HG02610 (cell line): Measurements from ENCODE around the gene CCDC138.
"Not testable (repeated sequence)": the region's sequence is repeated elsewhere in the genome, so short reads cannot be mapped to it uniquely, and the experiment has no call there.

Experiments
- ATAC-seq: cut with Tn5 transposase; IDR thresholded peaks from one replicate; pipeline ENCODE4 v1.9.1; 2021; ENCODE audit warnings: mild to moderate bottlenecking, moderate library complexity; ENCODE audit not compliant: unreplicated experiment

CCDC138 gene, protein sequence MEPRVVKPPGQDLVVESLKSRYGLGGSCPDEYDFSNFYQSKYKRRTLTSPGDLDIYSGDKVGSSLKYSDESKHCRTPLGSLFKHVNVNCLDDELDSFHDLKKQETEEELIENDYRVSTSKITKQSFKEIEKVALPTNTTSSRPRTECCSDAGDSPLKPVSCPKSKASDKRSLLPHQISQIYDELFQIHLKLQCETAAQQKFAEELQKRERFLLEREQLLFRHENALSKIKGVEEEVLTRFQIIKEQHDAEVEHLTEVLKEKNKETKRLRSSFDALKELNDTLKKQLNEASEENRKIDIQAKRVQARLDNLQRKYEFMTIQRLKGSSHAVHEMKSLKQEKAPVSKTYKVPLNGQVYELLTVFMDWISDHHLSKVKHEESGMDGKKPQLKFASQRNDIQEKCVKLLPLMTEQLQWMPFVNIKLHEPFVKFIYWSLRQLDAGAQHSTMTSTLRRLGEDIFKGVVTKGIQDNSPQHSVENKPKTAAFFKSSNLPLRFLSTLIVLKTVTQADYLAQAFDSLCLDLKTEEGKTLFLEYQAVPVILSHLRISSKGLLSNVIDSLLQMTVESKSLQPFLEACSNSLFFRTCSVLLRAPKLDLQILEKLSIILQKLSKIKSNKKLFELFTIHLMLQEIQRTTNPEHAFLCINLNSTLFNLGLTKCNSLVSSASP

GRCh38 chr2:108786354-108787215, at the start of gene CCDC138:
CCDC138 (plus strand) TSS chr2:108786771; CDS start chr2:108786823, 52 bp downstream.
- peak; percentile 98 for ATAC-seq

GRCh38 chr2:108757973-108758372, 28.6 kb upstream of the CCDC138 start:
- ATAC-seq = not testable (repeated sequence)

GRCh38 chr2:108762618-108763017, 24.0 kb upstream of the CCDC138 start:
- not testable (repeated sequence) for ATAC-seq

DNA sequence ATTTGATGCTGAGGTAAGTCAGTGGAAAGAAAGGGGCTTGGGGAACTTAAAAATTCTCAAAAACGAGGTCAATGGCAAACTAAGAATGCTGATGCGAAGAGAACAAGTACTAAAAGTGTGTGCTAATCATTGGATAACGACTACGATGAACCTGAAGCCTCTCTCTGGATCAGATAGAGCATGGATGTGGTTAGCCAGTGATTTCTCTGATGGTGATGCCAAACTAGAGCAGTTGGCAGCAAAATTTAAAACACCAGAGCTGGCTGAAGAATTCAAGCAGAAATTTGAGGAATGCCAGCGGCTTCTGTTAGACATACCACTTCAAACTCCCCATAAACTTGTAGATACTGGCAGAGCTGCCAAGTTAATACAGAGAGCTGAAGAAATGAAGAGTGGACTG, 19.9 kb upstream of the CCDC138 start:
- ATAC-seq = not testable (repeated sequence)

DNA sequence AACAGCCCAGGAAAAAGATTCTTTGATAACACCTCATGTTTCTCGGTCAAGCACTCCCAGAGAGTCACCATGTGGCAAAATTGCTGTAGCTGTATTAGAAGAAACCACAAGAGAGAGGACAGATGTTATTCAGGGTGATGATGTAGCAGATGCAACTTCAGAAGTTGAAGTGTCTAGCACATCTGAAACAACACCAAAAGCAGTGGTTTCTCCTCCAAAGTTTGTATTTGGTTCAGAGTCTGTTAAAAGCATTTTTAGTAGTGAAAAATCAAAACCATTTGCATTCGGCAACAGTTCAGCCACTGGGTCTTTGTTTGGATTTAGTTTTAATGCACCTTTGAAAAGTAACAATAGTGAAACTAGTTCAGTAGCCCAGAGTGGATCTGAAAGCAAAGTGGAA, 18.7 kb upstream of the CCDC138 start:
- ATAC-seq = not testable (repeated sequence)

GRCh38 chr2:108776475-108776874, 10.1 kb upstream of the CCDC138 start:
- ATAC-seq = peak; percentile 88

GRCh38 chr2:108778857-108779256, 7.7 kb upstream of the CCDC138 start:
- ATAC-seq = no peak

- no peak for ATAC-seq
Observed at GRCh38 chr2:108786008-108786353, 590 bp upstream of the CCDC138 start.

- no peak for ATAC-seq
Observed at GRCh38 chr2:108787216-108787541, 608 bp downstream of the CCDC138 start.

- ATAC-seq = no peak
Observed at GRCh38 chr2:108803045-108803736, 16.6 kb downstream of the CCDC138 start.

DNA sequence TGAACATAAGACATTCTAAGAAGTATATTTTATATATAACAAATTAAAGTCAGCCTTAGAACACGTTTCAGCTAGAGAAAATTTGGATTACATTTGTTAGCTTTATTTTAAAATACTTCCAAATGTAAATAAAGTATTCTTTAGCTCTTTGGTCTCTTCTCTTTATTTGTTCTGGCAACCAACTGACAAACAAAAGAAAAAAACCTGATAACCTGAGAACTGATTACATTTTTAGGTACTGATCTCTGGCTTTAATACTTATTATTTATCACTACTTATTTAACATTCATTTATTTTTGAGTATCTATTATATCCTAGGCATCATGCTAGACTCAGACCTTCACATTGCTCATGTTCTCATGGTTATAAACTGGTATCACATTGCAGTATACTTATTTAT, 18.5 kb downstream of the CCDC138 start:
- ATAC-seq = no peak

- ATAC-seq = no peak
Observed at GRCh38 chr2:108805782-108806181, 19.2 kb downstream of the CCDC138 start.

- ATAC-seq = no peak
Observed at GRCh38 chr2:108806371-108807113, 20.0 kb downstream of the CCDC138 start.

- ATAC-seq = no peak
Observed at GRCh38 chr2:108809936-108810335, 23.4 kb downstream of the CCDC138 start.

DNA sequence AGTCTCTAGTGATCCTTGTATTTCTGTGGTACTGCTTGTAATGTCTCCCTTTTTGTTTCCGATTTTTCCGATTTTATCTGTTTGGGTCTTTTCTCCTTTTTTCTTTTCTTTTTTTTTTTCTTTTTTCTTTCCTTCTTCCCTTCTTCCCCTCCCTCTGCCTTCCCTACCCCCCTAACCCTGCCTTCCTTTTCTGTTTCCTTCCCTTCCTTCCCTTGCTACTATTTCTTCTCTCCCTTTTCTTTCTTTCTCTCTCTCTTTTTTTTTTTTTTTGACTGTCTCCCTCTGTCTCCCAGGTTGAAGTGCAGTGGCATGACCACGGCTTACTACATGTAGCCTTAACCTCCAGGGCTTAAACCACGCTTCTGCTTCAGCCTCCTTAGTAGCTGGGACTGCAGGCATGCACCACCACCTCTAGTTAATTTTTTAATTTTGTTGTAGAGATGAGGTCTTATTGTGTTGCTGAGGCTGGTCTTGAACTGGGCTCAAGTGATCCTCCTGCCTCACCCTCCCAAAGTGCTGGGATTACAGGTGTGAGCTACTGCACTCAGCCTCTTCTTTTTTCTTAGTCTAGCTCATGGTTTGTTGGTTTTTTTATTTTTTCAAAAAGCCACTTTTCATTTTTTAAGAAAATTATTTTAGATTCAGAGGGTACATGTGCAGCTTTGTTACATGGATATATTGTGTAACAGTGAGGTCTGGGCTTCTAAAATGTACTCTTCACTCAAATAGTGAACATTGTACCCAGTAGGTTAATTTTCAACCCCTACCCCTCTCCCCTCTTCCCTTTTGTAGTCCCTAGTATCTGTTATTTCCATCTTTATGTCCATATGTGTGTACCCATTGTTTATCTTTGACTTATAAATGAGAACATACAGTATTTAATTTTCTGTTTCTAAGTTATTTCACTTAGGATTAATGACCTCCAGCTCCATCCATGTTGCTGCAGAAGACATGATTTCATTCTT, 24.7 kb downstream of the CCDC138 start:
- no peak for ATAC-seq

DNA sequence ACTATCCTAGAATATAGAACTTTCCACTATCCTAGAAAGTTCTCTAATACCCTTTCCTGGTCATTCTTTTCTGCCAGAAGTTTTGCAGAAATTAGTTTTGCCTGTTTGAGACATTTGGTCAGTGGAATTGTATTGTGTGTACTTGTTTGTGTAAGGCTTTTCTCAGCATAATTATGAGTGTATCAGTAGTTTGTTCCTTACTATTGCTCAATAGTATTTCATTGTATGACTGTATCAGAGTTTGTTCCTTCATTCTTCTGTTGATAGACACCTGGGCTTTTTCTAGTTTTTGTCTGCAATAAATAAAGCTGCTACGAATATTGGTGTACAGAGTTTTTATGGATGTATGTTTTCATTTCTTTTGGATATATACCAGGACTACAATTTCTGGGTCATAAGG, 27.2 kb downstream of the CCDC138 start:
- ATAC-seq = no peak

GRCh38 chr2:108820482-108820881, 33.9 kb downstream of the CCDC138 start:
- no peak for ATAC-seq

- no peak for ATAC-seq
Observed at GRCh38 chr2:108823286-108823685, 36.7 kb downstream of the CCDC138 start.
